NCI-H1930 (cell line): Measurements from ENCODE around the gene SLC15A3.
A peak's percentile ranks its signal among the peaks of the same experiment; 100 is the strongest.
"Not testable (repeated sequence)": the region's sequence is repeated elsewhere in the genome, so short reads cannot be mapped to it uniquely, and the experiment has no call there.

Experiments used
- DNase-seq, 2 experiments: peaks; one replicate each; lab custom pipeline; 2025; lab: John Stamatoyannopoulos, UW

Gene SLC15A3

DNA sequence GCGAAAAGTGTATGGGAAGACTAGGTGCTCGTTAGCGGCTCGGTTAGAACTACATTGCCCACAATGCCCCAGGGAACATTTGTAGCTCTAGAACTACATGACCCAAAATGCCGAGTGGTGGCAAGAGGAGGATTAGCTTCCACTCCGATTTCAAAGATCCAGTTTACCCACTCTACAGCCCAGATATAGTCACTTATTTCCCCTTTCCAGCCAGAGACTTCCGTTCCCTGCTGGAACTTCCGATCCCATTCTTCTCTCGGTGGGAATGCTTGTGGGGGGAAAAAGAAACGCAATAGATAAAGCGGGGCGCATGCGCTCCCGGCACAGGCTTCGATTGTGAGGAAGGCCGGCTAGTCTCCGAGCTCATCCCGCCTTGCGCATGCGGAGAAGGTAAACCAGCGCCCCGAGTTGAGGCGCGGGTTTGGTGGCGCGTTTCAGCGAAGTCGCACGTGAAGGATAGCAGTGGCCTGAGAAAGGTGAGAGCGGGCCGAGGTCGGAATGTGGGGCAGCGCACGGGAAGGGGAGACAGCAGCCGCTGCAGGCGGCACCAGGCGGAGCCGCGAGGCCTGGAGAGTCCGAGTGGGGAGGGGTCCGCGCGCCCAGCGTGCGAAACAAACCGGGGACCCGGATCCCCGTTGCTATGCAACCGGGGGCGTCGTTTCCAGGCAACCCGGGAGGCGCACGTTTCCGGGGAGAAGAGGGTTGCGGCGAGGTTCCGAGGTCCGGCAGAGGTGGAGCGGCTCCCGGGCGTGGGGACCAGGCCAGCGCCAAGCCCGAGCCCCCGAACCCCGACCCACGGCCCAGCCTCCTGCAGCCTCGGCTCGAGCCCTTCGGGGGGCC lies 38.0 kb downstream of the SLC15A3 start, which contains the start of gene TMEM109:
Gene TMEM109 (plus strand): TSS at position 366 of the 840 bp plus-strand sequence. CDS start 5,536 bp downstream, outside the sequence.
- DNase-seq = peak; percentile 87 to 92

DNA sequence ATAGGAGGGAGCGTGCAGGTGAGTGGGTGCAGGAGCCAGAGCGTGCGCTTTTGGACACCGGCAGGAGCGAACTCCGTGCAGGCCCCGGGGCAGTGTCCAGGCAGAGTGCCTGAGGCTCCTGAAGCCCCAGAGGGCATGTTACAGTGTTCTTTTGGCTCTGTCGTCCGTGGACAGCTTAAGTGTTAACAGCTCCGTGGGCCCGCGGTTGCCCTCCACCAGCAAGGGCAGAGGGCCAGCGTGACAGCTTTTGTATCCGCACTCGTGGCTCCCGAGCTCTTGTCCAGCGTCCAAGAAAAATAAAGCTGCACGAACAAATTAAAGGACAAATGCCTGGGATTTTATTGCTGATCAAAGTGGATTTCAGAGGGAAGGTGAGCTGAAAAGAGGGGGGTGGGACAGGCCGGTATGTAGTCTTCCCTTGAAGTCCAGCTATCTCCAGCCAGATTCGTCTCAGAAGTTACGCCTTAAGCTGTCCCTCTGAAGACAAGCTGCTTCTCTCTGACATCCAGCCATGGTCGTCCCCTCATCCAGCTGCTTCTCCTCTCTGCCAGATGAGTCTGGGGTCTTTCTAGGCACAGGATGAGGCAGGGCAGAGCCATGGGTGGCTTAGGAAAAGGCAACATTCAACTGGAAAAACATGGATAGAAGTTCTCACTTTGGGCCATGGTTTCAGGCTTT lies 39.0 kb downstream of the SLC15A3 start:
- no peak for DNase-seq

DNA sequence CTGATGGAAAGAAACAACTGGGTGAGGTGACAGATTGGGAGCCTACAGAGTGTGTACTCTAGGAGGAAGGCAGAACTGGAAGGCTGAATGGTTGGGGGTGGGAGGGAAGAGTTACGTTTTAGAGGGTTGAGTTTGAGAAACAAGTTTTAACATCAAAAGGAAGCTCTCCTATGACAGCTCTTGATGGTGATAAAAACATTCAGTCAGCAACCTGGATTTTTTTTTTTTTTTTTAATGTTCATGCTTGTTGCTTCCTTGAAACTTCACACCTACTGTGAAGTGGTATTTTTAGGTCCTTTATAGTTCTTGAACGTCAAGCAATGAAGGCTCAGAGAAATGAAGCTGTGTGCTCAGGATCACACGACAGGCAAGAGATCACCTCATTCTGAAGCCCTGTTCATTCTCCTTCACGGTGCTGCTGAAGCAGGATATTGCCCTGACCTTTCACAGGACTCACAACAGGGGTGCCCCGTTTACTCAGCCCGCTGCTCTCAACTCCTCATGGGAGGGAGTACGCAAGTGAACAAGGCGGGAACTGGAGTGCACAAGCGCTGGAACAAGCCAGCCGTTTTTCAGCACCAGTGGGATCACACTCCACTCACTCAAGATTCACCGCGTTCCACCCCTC lies 39.6 kb downstream of the SLC15A3 start:
- no peak for DNase-seq

DNA sequence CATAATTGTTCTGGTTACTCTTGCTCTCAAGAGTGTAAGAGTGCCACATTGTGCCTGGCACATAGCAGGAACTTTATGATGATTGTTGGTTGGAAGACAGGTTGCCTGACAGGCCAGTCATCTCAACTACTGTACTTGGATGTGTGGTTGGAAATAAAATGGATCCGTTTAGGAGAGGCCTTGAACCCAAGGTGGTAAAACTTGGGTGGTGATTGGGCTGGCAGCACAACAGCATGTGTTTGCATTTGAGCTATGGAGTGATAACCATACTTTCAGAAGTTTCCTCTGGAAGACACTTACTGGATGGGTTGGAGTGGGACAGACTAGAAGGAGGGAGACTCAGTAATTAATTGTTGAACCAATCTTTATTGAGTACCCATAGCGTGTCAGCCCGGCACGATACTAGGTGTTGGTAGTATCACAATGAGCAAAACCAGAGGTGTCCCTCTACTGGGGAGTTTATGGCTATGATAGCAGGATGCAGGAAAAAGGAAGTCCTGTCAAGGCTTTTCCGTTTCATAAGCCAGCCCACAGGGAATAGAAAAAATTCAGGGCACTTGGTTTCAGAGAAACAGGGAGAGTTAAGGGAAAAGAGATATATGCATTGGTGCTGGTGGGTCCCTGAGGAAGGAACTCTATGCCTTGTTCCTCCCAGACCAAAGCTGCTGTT lies 41.1 kb downstream of the SLC15A3 start:
- DNase-seq = no peak

DNA sequence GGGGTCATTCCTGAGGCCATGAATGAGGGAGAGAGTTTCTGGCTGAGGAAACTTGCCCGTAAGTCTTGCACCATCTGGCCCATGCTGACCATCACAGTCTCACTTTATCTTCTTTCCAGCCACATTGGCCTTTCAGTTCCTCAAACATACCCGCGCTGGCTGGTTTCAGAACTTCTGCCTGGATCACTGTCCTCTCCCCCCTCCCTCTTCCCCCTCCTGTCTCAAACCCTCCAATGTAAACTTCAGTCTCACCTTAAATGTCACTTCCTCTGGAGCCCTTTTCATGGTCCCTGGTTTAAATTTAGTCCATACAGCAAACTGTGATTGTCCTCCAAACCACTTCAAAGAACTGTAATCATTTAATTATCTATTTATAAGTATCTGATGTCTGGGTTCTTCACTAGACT lies 41.7 kb downstream of the SLC15A3 start:
- no peak for DNase-seq

DNA sequence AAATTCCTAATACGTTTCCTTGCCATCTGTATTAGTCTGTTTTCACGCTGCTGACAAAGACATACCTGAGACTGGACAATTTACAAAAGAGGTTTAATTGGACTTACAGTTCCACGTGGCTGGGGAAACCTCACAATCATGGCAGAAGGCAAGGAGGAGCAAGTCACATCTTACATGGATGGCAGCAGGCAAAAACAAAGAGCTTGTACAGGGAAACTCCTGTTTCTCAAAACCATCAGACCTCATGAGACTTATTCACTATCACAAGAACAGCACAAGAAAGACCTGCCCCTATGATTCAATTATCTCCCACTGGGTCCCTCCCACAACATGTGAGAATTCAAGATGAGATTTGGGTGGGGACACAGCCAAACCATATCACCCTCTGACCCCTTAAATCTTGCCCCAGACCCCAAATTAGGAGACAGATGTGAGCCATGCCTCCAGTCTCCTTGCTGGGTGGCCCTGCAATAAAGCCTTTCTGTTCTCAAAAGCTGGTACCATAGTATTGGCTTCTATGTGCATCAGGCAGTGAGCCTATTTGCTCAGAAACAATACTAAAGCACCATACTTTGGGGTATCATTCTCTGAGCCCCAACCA lies 42.2 kb downstream of the SLC15A3 start:
- not testable (repeated sequence) for DNase-seq

DNA sequence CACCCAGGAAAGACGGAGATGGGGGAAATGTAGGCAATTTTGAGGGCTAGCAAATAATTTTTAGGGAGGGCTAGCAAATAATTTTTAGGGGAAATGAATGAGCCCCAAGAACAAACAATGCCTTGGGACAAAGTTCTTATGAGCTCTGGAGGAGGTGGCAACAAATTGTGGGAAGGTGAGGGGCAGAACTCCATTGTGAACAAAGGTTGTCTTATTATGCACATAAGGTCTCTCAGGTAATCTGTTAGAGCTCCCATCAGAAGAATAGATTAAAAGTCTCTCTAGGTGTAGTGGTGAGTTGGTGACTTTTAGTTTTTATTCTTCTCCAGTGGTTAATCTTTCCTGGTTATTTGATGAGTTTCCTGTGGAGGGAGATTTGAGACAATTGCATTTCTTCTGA lies 43.2 kb downstream of the SLC15A3 start:
- DNase-seq = no peak

DNA sequence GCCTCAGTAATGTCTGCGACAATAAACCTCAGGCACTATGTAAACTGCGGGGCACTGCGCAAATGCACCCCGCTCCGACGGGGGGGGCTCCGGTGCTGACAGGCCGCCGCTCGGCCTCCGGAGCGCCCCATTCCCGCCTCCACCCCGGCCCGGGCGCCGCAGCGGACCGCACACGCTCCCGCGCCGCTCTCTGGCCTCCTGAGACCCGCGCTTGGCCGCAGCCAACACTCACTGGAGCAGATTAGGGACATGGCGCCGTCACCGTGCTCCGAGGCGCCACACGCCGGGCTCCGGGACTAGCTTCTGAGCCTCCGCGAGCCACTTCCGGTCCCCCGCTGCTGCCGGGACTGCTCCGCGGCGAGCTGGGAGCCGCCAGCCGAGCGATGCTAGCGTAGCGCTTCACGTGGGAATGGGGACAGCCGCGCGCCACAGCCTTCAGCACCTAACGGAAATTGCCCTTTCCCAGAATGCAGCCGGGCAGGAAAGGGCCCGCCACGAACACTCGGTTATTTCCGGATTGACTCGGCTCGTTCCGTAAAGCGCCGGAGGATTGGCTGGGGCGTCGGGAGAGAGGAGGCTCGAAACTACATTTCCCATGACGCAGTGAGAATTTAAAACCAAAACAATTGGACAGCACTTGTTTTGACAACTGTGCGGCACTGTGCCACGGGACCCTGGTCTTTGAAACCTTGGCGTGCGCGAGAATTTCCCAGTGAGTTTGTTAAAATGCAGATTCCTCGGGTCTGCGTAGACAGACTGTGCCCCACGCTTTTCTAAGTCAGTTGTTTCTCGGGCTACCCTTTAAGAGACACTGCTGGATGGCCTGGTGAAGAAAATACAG lies 45.6 kb downstream of the SLC15A3 start, which contains the start of gene PRPF19:
Gene PRPF19 (minus strand): TSS at position 454 of the 841 bp plus-strand sequence. CDS start 203 bp downstream, at position 251.
- DNase-seq = peak; percentile 95 to 98

DNA sequence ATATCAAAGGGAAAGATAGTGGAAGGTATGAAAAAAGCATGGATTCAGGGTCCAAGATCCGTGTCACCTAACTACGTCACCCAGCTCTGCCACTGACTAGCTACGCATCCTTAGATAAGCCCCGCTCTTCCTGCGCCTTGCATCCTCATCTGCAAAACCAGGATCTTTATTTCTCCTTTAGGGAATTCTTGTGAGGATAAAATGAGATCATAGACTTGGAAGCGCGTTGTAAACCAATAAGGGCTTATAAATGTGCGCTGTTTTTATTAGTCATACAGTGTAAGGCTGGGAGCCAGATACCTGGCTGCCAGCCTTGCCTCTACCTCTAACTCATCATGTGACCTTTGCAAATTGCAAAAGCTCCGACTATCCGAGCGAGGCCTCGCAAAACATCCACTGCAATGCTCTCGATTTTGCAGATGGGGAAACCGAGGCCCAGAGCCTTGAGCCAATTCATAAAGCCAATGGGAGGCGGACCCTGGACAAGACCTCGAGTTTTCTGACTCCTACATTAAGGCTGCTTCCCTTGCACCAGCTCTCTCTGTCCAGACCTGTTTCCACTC lies 46.3 kb downstream of the SLC15A3 start:
- DNase-seq = no peak

DNA sequence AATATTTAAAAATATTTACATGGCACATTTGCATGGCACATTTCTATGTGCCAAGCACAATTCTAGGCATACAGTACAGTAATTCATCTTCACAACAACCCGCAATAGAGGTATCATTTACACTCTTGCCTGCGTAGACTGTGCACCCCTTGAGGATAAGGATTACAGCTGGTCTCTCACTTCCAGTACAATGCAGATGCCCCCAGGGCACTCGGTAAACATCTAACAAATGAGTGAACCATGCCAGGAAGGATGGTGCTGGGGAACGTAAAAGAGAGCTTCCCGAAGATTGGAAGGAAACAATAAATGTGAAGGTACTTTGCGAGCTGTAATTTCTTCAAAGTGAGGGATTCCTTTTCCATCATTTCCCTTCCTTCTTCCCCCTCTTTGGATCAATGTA lies 46.9 kb downstream of the SLC15A3 start:
- DNase-seq = no peak

DNA sequence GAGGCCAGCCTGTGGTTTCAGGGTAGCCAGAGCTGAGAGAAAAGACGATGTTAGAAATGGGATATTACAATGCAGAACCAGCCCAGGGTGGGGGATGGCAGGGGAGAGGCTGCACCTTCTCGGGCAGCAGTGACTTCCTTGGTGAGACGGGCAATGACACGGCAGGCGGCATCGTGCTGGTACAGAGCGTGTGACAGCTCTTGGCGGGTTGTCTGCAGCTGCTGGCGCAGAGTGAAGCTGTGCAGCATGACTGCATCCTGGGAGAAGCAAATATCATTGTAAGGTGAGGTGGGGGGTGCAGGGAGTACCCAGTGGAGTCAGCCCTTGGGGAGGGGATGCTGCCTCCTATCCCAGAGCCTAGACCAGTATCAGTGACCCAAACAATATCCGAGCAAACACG lies 49.4 kb downstream of the SLC15A3 start:
- no peak for DNase-seq

DNA sequence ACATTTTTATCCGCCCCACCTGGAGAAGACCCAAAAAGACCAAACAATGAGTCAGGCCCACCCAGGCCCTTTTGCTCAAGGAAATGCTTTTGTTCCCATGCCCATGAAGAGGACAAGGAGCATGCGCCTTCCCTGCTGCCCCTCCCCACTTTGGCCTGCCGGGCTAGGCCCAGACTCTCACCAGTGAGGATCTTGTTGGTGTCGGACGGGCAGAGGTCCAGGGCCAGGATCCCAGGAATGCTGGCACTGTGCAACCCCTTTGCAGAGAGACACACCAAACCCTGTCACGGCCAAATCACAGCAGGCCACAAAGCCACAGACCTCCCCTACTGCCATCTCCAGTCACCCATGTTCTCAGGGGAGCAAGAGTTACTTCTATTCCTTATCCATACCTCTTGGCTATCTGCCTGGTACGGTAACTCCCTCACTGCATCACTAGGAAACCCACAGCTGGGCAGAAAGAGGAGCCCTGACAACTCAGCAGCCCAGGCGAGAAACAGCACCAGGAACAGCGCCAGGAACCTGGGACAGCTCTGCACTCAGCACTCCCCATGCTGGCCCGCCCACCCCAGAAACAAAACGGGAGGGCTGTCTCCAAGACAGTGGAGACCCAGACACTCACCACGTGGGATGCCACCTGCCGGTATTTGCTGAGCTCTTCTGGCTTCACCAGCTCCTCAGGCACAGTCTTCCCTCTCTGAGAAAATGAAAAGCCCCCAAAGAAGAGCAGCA lies 51.1 kb downstream of the SLC15A3 start:
- DNase-seq = no peak

DNA sequence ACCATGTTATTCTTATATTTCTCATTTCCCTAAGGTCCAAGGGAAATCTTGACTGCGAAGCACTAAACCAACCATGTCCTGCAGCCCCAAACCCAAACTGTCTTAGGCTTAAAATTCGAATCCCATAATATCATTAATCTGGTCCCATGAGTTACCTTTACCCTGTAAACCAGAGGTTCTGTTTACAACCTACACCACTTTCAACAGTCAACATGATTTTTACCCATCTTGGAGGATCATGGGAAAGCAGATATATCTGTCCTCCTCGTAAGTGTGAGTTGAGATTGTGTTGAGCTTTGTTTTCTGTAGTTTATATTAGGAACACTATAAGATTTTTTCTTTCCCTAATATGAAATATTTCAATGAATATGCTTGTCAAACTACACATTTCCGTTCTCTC lies 52.0 kb downstream of the SLC15A3 start:
- DNase-seq = no peak

DNA sequence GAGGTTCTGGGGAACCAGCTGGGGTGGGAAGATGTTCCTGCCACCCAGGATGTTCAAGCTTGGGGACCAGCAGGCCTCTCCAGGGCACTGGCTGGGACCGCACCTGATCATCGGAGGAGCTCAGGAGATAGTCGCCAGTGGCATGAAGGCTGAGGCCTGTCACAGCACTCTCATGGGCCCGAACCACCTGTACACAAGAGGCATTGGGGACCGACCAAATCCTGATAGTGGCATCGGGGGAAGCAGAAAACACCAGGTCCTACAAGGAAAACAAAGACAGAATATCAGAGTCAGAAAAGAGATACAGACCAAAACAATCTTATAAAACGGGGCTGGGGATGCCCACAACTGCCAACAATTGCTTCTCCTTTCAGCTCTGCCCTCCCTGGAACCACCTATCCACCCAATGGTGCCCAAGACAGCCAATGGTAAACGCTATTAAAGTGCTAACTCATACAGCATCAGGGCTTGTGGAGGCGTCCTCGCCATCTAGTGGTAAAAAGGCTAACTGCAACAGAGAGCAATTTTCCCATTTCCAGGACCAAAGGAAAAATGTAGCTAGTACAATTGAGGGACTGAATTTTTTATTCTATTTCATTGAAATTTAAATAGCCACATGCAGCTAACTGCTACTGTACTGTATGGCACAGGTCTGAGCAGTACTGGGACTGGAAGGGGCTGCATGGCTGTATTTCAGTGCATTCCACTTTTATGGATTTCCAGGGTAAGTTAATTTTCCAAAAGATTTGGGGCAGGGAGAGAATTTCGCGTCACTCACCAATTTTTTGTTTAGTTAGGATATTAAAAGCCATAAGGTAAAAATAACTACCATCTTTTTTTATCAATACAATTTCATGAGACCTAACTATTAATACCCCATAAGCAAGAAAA lies 52.7 kb downstream of the SLC15A3 start:
- peak; percentile 13 to 42 for DNase-seq

DNA sequence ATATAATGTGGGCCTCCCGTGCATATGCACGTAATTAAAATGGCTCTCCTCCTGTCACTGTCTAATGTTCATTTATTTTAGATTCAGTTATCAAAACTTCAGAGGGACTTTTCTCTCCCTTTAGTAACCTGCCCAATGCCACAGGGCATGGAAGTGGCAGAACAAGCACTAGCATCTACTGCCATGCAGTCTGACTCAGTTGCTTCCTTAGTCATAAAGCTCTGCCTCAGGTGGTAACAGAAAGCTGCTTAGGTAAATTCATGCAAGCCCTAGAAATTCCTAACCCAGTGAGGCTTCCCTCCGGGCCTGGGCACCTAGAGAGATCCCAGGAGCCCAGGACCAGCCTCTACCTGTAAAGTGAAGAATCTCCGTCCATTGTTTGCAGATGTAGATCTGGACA lies 54.5 kb downstream of the SLC15A3 start:
- DNase-seq = no peak

DNA sequence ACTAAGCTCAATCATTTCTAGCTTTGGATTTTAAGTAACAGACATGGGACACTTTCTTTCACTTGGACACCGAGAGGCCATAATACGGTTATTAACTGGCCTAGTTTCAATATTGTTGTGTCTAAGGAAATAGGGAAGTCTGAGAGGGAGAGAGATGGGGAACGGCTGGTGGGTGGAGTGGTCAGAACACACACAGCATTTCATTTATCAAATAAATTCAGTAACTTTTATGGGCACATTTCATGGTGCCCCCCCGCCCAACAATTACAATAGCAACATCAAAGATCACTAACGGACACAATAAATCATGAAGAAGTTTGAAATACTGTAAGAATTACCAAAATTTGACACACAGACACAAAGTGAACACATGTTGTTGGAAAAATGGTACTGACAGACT lies 56.3 kb downstream of the SLC15A3 start:
- DNase-seq = no peak

DNA sequence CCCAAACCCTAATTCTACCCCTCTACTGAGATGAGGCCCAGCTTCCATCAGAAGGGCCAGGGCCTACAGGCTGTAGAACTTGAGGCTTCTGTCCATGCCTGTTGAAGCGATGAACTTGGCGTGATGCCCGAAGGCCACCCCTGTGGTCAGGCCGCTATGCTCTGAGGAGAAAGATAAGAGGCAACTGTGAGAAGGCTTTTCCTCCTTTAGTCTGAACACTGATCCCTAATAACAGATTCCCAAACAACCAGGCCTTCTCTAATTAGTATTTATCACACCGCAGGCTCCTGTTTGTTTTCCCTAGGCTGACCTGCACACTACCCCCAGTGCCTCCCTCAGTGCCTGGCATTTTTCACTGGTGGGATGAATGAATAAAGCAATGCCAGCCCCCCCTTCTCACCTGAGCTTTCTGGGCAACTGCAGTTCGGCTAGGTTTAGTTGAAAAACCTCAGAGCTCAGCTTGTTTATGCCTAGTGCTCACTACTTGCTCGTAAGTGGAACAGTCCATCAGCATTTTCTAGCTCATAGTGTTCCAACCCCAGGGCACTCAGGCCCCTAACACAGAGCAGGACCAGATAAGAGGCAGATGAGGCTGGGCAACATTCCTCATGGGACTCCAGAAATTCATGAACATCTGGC lies 60.8 kb downstream of the SLC15A3 start:
- no peak for DNase-seq

DNA sequence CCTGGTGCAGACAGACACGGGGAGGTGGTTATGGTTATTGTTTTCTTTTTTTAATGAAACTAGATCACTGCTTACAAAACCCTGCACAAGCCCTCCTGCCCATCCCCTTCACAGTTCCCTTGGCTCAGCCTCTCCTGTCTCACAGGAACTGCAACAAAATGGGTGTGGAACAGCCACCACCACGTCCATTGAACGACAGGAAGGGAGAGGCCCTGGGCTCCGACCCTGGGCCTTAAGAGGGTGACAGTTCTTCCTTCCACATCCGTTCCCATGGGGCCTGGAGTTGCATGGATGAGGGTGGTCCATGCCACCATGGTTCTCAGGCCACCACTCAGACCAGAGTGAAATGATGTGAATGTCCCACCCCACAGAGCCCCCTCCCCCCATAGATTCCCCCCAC lies 61.3 kb downstream of the SLC15A3 start:
- no peak for DNase-seq
